Measurements from ENCODE around the gene SYNE2. TPM values are rescaled to one million over a fixed set of nuclear protein-coding genes. Genes with fewer than 3 reads are reported as not detected.
"Not testable (repeated sequence)": the region's sequence is repeated elsewhere in the genome, so short reads cannot be mapped to it uniquely, and the experiment has no call there.

Gene SYNE2
- total and polyA plus RNA-seq, 10 of the 15 experiments (the other 5 are each of a cell fraction or from before 2014, with no cell fraction given): 2.1 to 52.7 (median 38.1) TPM

GRCh38 chr14:64182908-64183307 is 330.1 kb downstream of the SYNE2 start:
- H3K27ac ChIP-seq (ENCODE audit: control insufficient read depth, insufficient read depth); POLR2A ChIA-PET; H4K20me1 ChIP-seq (ENCODE audit: control insufficient read depth, insufficient read depth); H3K9ac ChIP-seq (ENCODE audit: control insufficient read depth, insufficient read depth, low read length); H3K9me3 ChIP-seq (replicated peaks; ENCODE audit: control insufficient read depth, insufficient read depth, low read length); BruUV-seq (replicated peaks); H3K4me3 ChIP-seq; H3K27me3 ChIP-seq (replicated peaks in 1 of 2; ENCODE audit: control insufficient read depth in 2 of 2, insufficient read depth in 2 of 2, low read length in 1 of 2); in situ Hi-C loops (cut with MboI); H3K4me1 ChIP-seq (ENCODE audit: control insufficient read depth, insufficient read depth, low read length); H2AFZ ChIP-seq (ENCODE audit: control insufficient read depth, low read depth, low read length); DNase-seq (ENCODE audit: low read depth, low spot score); H3K79me2 ChIP-seq (ENCODE audit: control insufficient read depth, insufficient read depth, low read length); ATAC-seq; RAD21 ChIA-PET (ENCODE audit: unreplicated experiment); SMC1A ChIA-PET (ENCODE audit: uncharacterized antibody, unreplicated experiment); H3K4me2 ChIP-seq (ENCODE audit: control insufficient read depth, insufficient read depth); intact Hi-C loops (cut with micrococcal nuclease; ENCODE audit: unreplicated experiment); FAIRE-seq; H3K36me3 ChIP-seq (ENCODE audit: control insufficient read depth in 2 of 2, insufficient read depth in 2 of 2, low read length in 1 of 2): not testable (repeated sequence)
- WGBS (ENCODE audit: insufficient coverage, insufficient replicate concordance, low lambda C conversion rate, missing lambda C conversion rate): 97% methylated on average over 11 of the region's 40 CpGs
- CTCF ChIA-PET: interaction anchor here (0.6 kb wide), 1 partner anchor 9 kb away, joined by 3 read pairs; no protein-coding TSS in a partner anchor

- in situ Hi-C loops (cut with MboI): no loop called here
- ChIA-PET SMC1A (ENCODE audit: uncharacterized antibody, unreplicated experiment) (interaction anchor here (0.8 to 1.6 kb wide), 2 partner anchors 10 to 51 kb away, joined by 3 to 4 read pairs; no protein-coding TSS in a partner anchor), RAD21 (ENCODE audit: unreplicated experiment) (no interaction called here), CTCF (interaction anchor here (0.6 to 1.1 kb wide), 4 partner anchors 10 to 551 kb away, joined by 3 to 7 read pairs (median 3); partner anchors contain the start of gene ESR2), POLR2A (interaction anchor here (1.3 kb wide), 1 partner anchor 53 kb away, joined by 3 read pairs; no protein-coding TSS in a partner anchor)
- ATAC-seq: no peak
- no peak overlapping the region for H2AFZ ChIP-seq (ENCODE audit: control insufficient read depth, low read depth, low read length)
- no TSS peak for BruUV-seq (replicated peaks)
- H3K9me3 ChIP-seq (replicated peaks; ENCODE audit: control insufficient read depth, insufficient read depth, low read length): no peaks in the 10 kb centered on the region
- no peak overlapping the region for H3K4me2 ChIP-seq (ENCODE audit: control insufficient read depth, insufficient read depth)
- no peaks in the 10 kb centered on the region for H4K20me1 ChIP-seq (ENCODE audit: control insufficient read depth, insufficient read depth)
- H3K27ac ChIP-seq (ENCODE audit: control insufficient read depth, insufficient read depth): no peak overlapping the region
- no peak overlapping the region for H3K4me3 ChIP-seq
- WGBS (ENCODE audit: insufficient coverage, insufficient replicate concordance, low lambda C conversion rate, missing lambda C conversion rate): 98% methylated on average over 7 of the region's 7 CpGs
- TF ChIP-seq ATF7 (IDR thresholded peaks at IDR 0.05; ENCODE audit: low read depth): no peak
- no peak for TF ChIP-seq NFXL1 (IDR thresholded peaks at IDR 0.05; ENCODE audit: borderline replicate concordance)
- TF ChIP-seq ZNF687 (IDR thresholded peaks at IDR 0.05): no peak
- TF ChIP-seq KDM1A (IDR thresholded peaks at IDR 0.05; ENCODE audit: borderline replicate concordance): no peak
- TF ChIP-seq TARDBP (IDR thresholded peaks at IDR 0.05; ENCODE audit: borderline replicate concordance): no peak
- TF ChIP-seq MTA3 (IDR thresholded peaks at IDR 0.05; ENCODE audit: borderline replicate concordance, low read length): no peak
- no peak for TF ChIP-seq HDAC2 (IDR thresholded peaks at IDR 0.05)
- TF ChIP-seq ELK1 (IDR thresholded peaks at IDR 0.05; ENCODE audit: low read depth, low read length): no peak
- FAIRE-seq: no peak
- intact Hi-C loops (cut with micrococcal nuclease; ENCODE audit: unreplicated experiment): no loop called here
- H3K4me1 ChIP-seq (ENCODE audit: control insufficient read depth, insufficient read depth, low read length): no peaks in the 10 kb centered on the region
- no peaks in the 10 kb centered on the region for H3K27me3 ChIP-seq (replicated peaks in 1 of 2; ENCODE audit: control insufficient read depth in 2 of 2, insufficient read depth in 2 of 2, low read length in 1 of 2)
- H3K9ac ChIP-seq (ENCODE audit: control insufficient read depth, insufficient read depth, low read length): no peak overlapping the region
- no peaks in the 10 kb centered on the region for H3K79me2 ChIP-seq (ENCODE audit: control insufficient read depth, insufficient read depth, low read length)
- DNase-seq (ENCODE audit: low read depth, low spot score): no peak
- H3K36me3 ChIP-seq (ENCODE audit: control insufficient read depth in 2 of 2, insufficient read depth in 2 of 2, low read length in 1 of 2): peaks cover 0 to 7% of the 10 kb centered on the region in 2 experiments; a peak in 2 of 4 replicates
These were observed 331.4 kb downstream of the SYNE2 start for GRCh38 chr14:64184103-64184729.
